Measurements from ENCODE around the gene RELCH.
A peak's percentile ranks its signal among the peaks of the same experiment; 100 is the strongest.
"Not testable (repeated sequence)": the region's sequence is repeated elsewhere in the genome, so short reads cannot be mapped to it uniquely, and the experiment has no call there.

Gene RELCH, protein sequence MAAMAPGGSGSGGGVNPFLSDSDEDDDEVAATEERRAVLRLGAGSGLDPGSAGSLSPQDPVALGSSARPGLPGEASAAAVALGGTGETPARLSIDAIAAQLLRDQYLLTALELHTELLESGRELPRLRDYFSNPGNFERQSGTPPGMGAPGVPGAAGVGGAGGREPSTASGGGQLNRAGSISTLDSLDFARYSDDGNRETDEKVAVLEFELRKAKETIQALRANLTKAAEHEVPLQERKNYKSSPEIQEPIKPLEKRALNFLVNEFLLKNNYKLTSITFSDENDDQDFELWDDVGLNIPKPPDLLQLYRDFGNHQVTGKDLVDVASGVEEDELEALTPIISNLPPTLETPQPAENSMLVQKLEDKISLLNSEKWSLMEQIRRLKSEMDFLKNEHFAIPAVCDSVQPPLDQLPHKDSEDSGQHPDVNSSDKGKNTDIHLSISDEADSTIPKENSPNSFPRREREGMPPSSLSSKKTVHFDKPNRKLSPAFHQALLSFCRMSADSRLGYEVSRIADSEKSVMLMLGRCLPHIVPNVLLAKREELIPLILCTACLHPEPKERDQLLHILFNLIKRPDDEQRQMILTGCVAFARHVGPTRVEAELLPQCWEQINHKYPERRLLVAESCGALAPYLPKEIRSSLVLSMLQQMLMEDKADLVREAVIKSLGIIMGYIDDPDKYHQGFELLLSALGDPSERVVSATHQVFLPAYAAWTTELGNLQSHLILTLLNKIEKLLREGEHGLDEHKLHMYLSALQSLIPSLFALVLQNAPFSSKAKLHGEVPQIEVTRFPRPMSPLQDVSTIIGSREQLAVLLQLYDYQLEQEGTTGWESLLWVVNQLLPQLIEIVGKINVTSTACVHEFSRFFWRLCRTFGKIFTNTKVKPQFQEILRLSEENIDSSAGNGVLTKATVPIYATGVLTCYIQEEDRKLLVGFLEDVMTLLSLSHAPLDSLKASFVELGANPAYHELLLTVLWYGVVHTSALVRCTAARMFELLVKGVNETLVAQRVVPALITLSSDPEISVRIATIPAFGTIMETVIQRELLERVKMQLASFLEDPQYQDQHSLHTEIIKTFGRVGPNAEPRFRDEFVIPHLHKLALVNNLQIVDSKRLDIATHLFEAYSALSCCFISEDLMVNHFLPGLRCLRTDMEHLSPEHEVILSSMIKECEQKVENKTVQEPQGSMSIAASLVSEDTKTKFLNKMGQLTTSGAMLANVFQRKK

DNA sequence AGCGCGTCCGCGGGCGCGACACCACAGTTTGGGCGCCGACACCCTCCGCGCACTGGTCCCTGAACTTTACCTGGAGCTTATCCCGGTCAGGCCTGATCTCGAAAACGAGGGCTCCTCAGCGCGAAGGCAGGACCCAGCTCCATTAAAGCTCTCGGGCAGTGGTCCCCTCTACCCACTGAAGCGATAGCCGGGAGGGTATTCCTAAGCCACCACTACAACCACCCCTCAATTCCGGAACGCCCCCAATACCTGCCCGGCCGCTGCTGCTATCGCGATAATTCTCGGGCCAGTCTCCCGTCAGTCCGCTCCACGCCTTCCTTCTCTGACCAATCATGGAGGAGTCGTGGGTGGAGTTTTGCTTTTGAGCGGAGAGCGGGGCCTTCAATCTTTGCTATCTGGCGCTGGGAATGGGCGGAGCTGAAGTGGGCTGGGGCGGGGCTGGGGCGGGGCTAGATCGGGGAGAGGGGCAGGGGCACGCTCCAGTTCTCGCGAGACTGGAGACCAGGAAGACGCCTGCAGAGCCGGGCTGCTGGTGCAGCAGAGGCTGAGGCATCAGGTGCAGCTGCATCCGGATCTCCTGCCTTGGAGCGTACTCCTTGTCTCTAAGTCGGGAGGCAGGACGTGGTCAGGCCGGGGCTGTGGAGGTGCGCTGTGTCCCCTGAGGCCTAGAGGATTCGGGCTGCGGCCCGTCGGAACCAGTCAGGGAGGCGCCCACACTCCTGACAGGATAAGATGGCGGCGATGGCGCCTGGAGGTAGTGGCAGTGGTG lies at the start of gene RELCH, which contains the start of gene PIGN:
Gene RELCH, plus strand, starts transcription at position 482 of the 769 bp plus-strand sequence. Its CDS starts 251 bp downstream, at position 733.
Gene PIGN, minus strand, starts transcription at position 283 of the 769 bp plus-strand sequence. CDS start 25,703 bp downstream, outside the sequence.
- peak; percentile 92 to 95 for DNase-seq

DNA sequence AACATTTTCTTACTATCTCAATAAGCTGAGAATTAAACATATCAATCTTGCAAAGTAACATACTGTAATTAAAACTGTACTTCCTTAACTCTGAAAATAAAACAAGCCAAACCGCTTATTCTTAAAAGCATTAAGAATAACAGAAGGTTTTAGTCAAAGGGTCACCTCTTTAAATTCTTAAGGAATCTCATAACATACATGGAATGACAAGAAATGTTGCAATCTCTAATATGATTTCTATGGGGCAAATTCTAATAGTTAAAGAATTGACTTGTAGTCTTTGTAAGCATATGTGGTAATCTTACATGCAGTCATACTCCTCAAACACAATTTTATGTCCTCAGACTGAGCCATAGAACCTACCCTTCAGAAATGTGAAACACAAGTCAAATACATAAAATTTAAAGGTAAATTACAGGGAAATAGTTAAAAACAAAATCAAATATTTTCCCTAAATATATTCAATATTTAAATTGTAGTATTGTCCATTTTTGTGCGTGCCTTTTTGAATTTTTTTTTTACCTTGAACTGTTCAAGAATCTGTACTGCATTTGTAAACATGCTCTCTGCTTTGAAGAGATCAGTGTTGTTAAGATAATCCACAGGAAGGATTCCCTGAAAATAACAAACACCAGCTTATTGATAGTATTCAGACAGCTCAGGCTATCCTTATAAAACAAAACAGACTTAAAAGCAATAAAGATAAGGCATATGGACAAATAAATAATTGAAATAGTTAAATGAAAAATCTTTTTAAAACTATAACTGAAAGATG lies 48.4 kb upstream of the RELCH start:
- DNase-seq, result no peak

DNA sequence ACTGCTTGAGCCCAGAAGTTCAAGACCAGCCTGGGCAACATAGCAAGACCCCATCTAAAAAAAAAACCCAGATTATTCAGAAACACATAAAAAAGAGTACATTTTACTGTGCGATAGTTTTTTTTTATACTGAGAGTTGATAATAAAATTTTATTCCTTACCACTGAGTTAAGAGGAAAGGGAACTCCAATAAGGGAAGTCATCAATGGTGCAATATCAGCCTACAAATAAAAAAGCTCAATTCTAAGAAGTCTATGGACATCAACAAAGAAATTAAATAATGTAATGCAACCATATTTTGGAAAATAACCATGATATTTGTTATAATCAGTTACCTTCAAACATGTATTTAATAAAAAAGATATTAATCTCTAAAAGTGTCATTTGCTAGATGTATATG lies 46.8 kb upstream of the RELCH start:
- DNase-seq, result no peak

DNA sequence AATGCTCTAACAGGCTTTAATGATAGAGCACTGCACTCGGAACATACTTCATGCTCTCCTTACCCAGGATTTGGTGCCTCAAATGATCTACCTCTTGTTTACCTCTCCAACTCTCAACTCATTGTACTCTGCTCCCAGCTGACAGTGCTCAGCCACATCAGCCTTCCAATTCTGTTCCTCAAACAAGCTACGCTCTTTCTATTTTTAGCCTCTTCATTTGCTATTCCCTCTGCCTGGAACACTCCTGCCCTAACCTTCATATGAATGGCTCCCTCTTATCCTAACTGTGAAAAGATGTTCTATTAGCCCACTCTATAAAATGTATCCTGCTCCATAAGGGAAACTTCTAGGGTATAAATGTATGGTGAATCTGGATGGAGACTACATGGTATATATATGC lies 42.7 kb upstream of the RELCH start:
- no peak for DNase-seq

DNA sequence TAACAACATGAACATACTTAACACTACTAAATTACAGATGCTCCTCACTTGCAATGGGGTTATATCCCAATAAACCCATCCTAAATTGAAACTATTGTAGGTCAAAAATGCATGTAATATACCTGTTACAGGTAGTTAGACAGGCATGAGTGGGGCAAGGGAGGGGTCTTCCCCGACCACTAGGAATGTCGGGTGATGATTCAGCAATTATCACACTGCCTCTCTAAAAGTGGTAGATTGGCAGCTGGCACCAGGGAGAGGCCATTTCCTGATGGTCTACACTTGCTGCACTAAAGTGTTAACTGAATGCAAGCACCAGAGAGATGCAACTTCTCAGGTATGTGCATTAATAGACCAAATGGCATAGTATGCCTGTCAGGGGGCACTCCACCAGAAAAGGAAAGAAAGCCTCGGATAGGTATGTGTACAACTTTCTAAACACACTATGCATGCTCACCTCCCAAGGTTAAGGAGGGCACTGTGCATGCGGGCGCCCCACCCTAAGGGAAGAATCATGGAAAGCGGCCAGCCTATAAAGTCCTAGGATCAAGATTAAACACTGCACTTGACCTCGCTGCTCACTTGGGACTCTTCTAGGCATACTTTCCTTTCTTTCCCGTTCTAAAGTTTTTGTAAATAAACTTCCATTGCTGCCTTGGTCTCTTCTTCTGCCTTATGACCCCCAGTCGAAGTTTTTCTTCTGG lies 35.8 kb upstream of the RELCH start:
- DNase-seq, result no peak

DNA sequence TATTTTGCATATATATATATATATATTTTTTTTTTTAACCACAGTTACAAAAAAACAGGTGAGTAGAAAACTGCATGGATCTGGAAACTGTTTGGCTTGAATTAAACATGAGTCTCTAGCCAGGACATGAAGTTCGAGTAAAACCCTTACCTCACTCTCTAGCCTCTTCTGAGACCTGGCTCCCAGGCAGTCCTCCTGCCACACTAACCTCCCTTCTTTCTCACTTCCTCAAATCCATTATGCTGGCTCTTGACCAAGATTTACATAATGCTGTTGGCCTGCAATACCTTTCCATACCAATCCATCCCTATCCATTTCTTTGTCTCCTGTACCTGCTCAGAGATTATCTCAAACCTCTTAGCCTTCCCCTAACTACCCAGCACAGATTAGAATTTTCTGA lies 34.2 kb upstream of the RELCH start:
- no peak for DNase-seq

DNA sequence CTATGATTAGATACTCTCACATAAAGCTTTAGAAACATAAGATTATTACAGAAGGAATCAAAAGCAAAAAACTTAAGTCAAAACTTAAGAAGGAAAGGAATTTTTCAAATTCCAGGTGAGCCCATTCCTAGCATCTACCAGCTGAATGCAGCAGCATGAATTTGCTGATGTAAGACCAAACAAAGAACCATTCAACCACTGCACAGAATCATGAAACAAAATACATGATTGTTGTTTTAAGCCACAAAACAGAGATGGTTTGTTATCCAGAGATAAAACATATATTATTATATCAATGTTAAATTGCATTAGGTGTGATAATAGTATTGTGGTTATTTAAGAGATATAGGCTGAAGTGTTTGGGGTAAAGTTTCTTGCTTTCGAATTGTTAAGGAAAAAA lies 29.2 kb upstream of the RELCH start:
- no peak for DNase-seq

DNA sequence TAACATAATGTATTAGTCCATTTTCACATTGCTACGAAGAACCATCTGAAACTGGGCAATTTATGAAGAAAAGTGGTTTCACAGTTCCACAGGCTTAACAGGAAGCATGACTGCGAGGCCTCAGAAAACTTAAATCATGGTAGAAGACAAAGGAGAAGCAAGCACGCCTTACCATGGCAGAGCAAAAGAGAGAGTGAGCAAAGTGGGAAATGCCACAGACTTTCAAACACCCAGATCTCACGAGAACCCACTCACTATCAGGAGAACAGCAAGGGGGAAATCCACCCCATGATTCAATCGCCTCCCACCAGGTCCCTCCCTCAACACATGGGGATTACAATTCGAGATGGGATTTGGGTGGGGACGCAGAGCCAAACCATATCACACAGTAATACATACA lies 22.7 kb upstream of the RELCH start:
- DNase-seq, result no peak

DNA sequence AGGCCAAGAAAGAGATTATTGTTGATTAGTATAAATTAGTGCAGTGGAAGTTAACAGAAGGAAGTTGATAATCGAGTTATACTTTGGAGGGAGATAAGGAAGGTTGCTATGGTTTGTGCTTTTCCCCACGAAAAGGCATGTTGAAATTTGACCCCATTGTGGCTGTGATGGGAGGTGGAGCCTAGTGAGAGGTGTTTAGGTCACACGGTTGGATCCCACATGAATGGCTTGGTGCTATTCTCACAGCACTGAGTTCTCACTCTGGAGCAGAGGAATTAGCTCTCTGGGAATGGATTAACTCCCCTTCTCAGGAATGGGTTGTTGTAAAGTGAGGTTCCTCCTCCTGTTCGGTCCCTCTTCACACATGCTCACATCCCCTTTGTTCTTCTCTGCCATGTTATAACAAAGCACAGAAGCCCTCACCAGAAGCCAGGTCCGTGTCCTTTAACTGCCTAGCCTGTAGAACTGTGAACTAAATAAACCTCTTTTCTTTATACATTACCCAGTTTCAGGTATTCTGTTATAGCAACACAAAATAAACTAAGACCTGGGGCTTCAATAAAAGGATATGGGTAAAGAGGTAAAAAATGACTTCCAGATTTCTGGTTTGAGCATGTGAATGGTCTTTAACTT lies 22.1 kb upstream of the RELCH start:
- no peak for DNase-seq

DNA sequence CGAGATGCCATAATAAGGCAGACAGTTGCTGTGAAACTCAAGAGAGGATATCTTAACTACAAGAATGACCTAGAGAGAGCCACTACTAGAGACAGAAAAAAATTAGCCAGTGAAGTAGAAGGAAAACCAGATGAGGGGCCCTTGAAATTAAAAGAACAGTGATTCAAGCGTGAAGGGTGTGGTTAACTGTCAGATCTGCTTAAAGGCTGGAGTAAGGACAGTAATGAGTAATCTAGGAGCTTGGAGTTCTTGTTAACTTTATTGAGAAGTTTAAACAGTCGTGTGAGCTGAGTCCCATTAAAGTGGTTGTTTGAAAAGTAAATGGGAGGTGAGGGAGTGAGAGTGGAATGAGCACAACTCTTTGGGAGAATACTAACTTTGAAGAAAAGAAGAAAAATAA lies 21.5 kb upstream of the RELCH start:
- DNase-seq, result no peak

DNA sequence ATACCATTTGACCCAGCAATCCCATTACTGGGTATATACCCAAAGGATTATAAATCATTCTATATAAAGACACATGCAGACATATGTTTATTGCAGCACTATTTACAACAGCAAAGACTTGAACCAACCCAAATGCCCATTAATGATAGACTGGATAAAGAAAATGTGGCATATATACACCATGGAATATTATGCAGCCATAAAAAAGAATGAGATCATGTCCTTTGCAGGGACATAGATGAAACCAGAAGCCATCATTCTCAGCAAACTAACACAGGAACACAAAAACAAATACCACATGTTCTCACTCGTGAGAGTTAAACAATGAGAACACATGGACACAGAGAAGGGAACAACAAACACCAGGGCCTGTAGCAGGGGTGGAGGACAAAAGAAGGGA lies 20.5 kb upstream of the RELCH start:
- DNase-seq, result not testable (repeated sequence)

DNA sequence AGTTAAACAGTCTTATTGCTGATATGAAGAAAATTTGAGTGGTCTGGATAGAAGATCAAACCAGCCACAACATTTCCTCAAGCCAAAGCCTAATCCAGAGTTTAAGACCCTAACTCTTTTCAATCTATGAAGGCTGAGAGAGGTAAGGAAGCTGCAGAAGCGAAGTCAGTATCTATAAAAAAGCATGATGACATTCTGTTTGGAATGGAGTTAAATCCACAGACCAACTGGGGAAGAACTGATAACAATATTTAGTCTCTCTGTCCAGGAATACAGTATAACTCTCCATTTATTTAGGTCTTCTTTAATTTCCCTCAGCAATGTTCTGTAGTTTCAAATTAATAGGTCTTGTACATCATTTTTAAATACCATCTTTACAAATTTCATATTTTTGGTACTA lies 16.2 kb upstream of the RELCH start:
- no peak for DNase-seq

DNA sequence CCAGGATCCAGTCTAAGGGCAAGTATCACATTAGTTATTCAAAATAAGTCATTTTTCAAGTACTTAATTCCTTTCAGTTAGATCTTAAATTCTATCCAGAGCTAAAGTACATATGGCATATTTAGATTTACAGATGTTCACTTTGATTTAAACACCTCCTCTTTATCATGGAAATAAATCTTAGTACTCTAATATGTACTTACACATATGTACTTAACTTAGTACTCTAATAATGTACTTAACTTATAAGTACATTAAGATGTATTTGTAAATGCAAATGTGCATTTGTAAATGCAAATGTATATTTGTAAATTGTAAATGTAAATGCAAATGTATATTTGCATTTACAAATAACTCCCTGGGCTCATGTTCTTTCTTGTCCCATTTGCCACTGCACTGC lies 14.8 kb upstream of the RELCH start:
- no peak for DNase-seq

DNA sequence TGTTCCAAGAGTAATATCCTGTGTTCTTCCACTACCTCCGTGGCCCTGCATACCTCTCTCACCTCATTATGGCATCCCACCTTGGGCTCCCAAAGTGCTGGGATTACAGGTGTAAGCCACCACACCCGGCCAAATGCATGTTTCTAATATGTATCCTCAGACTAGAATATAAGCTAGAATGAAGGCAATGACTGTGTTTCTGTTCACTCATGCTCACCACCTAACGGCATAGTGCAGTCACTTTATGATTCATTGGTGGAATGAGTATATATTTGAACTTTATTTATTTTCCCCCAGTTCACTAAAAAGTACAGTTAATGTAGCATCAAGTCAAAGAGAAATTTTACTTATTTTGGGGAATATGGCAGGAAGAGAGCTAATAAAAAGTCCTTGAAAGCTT lies 11.5 kb upstream of the RELCH start:
- no peak for DNase-seq

DNA sequence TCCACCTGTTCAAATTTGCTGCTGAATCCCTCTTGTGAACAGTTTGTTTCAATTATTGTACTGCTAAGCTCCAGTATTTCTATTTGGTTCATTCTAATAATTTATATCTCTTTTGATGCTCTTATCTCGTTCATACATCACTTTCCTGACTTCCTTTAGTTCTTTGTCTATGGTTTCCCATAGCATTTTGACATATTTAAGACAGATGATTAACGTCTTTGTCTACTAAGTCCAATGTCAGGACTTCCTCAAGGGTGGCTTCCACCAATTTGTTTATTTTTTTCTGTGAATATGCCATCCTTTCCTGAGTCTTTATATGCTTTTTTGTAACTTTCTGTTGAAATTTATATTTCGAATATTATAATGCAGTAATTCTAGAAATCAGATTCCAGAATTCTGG lies 9.8 kb upstream of the RELCH start:
- DNase-seq, result no peak

DNA sequence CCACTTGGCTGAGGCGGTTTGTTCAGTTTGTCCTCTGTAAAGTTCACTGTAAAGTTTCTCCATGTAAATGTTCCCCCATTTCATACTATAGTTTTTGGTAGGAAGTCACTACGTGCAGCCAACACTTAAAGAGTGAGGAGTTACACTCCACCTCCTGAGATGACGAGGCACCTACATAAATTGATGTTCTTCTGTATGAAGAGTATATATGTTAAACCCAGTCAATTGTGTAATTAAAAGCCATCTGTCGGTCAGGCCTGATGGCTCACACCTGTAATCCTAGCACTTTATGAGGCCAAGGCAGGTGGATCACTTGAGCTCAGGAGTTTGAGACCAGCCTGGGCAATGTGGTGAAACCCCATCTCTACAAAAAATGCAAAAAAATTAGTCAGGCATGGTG lies 7.8 kb upstream of the RELCH start:
- DNase-seq, result no peak

DNA sequence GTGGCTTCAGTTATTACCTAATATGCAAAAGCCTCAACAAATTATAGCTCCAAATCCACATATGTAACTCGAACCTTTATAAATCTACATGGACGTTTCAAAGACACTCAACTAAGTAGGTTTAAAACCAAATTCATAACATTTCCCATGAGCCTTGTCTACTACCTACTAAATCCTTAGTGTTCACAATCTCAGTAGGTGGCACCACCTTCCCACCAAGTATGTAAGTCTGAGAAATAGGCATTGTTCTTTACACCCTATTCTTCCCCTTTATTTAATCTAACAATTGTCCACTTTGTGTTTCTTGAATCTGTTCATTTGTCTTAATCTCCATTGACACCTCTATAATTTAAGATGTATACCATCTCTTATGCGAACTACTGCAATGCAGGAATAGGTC lies 4.8 kb upstream of the RELCH start:
- no peak for DNase-seq

DNA sequence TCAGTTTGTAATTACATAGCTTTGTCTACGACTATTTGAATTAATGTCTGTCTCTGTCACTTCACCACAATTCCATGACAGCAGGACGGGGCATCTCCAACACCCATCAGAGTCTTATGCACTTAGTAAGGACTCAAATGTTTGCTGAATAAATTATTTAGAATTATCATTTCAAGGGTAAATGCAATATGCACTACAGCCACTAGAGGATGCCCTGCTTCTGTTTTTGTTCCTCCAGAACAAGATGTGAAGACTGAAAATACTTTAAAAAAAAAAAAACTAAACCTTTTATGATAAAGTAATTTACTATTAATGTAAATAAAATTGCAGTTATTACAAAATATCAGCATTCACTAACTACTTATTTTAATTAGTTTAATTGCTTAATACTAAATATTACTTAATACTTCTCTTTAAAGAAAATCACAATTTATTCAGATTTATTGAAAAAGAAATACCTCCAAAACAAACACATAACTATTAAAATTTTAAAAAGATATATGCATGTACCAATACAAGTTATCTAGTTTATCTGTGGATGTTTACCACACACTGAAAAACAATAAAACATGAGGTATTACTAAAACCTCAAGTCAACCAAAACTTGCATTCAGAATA lies 3.4 kb upstream of the RELCH start:
- DNase-seq, result peak in 1 of 2 experiments; percentile 30

DNA sequence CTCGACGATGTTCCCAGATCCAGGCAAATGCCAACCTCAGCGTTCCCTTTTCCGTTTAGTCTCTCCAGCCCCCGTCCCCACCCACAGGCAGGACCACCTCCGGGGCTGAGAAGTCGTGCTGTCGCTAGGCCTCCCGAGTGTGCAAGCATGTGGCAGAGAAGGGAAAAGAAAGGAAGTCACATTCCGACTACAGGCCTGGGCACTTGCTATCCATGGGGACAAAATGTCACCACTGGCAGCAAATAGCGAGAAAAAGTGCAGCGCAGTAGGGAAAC lies 619 bp upstream of the RELCH start:
- peak; percentile 36 to 55 for DNase-seq
